Sigmoid colon (tissue), 4 donors: ENCODE results near the gene CDO1.

Source experiments
- EP300 ChIP-seq, 4 donors: sonication (generic); formaldehyde crosslinking; IDR thresholded peaks; one replicate each; pipeline ENCODE4 v1.6.1; 2017; ENCODE audit warnings: antibody characterized with exemption in 4 of 4
- POLR2A ChIP-seq, 2 donors: fragments of 450-650 bp; IDR thresholded peaks; one replicate each; pipeline ENCODE4 v1.6.1; 2016; ENCODE audit warnings: antibody characterized with exemption in 2 of 2, mild to moderate bottlenecking in 2 of 2, moderate library complexity in 2 of 2
- POLR2AphosphoS5 ChIP-seq, 4 donors: sonication (generic); formaldehyde crosslinking; IDR thresholded peaks; one replicate each; pipeline ENCODE4 v1.6.1; 2017; ENCODE audit warnings: antibody characterized with exemption in 4 of 4
- TF ChIP-seq, protein P1 (sequence below), 4 experiments: fragments of 450-650 bp in 3 of 4; fragments of 200-600 bp in 1 of 4; IDR thresholded peaks; one replicate each; pipeline ENCODE4 v1.5.1; 2016 to 2019; ENCODE audit warnings: antibody characterized with exemption in 4 of 4, mild to moderate bottlenecking in 3 of 4, moderate library complexity in 2 of 4

DNA sequence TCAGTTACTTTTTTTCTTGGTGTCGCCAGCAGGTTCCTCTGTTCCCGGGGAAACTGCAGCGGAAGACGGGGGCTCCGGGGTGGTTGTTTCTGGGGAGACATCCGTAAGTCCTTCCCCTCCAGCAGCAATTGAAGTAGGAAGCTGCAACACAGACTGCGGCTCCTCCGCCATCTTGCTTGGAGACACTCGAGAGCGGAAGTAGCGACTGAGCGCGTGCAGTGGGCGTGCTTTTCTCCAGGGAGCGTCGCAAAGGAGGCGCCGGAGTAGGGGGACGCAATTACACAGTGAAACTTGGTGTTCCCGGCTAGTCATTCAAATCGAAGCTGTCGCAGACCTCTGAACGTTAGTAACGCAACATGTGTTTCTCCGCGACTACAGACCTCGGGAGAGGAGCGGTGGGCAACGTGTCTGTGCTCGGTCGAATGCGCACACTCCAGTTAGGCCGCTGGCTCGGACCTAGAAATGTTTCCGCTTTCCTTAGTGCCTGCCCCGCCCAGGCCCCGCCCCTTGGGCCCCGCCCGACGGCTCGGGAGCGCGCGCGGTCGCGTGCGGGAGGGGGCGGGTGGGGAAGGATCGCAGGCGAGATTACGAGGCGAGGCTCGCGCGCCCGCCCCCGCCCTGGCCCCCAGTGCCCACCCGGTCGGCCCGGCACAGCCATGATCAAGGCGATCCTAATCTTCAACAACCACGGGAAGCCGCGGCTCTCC, 25.1 kb upstream of the CDO1 start, which contains the start of the genes AP3S1 and ATG12:
- TF ChIP-seq, protein P1, sequence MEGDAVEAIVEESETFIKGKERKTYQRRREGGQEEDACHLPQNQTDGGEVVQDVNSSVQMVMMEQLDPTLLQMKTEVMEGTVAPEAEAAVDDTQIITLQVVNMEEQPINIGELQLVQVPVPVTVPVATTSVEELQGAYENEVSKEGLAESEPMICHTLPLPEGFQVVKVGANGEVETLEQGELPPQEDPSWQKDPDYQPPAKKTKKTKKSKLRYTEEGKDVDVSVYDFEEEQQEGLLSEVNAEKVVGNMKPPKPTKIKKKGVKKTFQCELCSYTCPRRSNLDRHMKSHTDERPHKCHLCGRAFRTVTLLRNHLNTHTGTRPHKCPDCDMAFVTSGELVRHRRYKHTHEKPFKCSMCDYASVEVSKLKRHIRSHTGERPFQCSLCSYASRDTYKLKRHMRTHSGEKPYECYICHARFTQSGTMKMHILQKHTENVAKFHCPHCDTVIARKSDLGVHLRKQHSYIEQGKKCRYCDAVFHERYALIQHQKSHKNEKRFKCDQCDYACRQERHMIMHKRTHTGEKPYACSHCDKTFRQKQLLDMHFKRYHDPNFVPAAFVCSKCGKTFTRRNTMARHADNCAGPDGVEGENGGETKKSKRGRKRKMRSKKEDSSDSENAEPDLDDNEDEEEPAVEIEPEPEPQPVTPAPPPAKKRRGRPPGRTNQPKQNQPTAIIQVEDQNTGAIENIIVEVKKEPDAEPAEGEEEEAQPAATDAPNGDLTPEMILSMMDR (IDR thresholded peaks at IDR 0.05), result no peak
- TF ChIP-seq EP300 (IDR thresholded peaks at IDR 0.05) (no peak), POLR2A (IDR thresholded peaks at IDR 0.05) (peak; percentile 86 to 92), POLR2AphosphoS5 (IDR thresholded peaks at IDR 0.05) (peak; percentile 89 to 97 (median 94))
